Tibial nerve (tissue), 4 donors: ENCODE results near the gene AMBP.

ENCODE experiments used
- CTCF ChIP-seq, 5 experiments: fragments of 200-600 bp in 3 of 5; fragments of 450-650 bp in 2 of 5; sonication (generic) in 3 of 5; IDR thresholded peaks; one replicate each; pipeline ENCODE4 v1.5.1; 2016 to 2019; ENCODE audit warnings: antibody characterized with exemption in 5 of 5, mild to moderate bottlenecking in 3 of 5, moderate library complexity in 2 of 5
- EP300 ChIP-seq, 2 donors: sonication (generic); formaldehyde crosslinking; IDR thresholded peaks; one replicate each; pipeline ENCODE4 v1.6.1; 2017; ENCODE audit warnings: antibody characterized with exemption in 2 of 2, mild to moderate bottlenecking in 1 of 2
- POLR2A ChIP-seq, 2 donors: fragments of 450-650 bp; IDR thresholded peaks; one replicate each; pipeline ENCODE4 v1.6.1; 2017; ENCODE audit warnings: antibody characterized with exemption in 2 of 2, mild to moderate bottlenecking in 2 of 2, moderate library complexity in 2 of 2

GRCh38 chr9:114119242-114120191 lies 41.4 kb upstream of the AMBP start:
- no peak for TF ChIP-seq CTCF (IDR thresholded peaks at IDR 0.05)
- TF ChIP-seq POLR2A (IDR thresholded peaks at IDR 0.05): no peak
- TF ChIP-seq EP300 (IDR thresholded peaks at IDR 0.05): no peak
